ENCODE data around the gene TENM4.
A peak's percentile ranks its signal among the peaks of the same experiment; 100 is the strongest.
"Not testable (repeated sequence)": the region's sequence is repeated elsewhere in the genome, so short reads cannot be mapped to it uniquely, and the experiment has no call there.

TENM4 gene

DNA sequence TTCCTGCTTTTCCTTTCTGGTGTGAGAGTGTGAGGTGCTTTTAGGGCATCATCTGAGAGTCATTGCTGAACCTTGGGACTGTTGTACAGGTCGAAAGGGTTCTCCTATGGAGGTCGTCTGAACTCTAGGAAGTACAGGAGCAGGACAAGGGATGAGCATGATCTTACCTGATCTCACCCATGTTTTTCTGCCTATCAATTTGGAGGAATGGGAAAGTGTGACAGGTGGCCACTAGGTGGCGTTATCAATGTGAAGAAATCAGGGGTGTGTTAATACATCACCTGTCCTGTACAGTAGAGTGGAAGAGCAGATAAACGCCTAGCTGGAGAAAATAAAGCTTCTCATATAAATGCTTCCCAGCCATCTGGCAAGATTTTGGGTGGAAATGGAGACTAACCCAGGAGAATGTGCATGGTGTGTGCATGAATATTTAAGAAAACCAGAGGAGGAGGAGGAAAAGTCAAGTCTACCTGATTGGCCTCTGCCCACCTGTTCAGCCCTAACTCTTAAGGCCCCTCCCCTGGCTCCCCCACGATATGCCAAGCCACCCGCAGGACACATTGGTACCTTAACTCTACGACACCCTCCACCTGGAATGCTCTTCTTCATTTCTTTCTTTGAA lies 794.2 kb downstream of the TENM4 start:
- Histone ChIP-seq H3K4me3 (ENCODE audit: low read depth in 1 of 2, low read length in 2 of 2) (no peak overlapping the region), H3K9me3 (ENCODE audit: control insufficient read depth in 1 of 2, low read length in 2 of 2) (no peaks in the 10 kb centered on the region), H3K27ac (ENCODE audit: low read depth, low read length) (no peak overlapping the region), H3K9ac (ENCODE audit: low read depth in 1 of 2, low read length in 2 of 2) (no peak overlapping the region), H3K36me3 (ENCODE audit: control insufficient read depth in 1 of 2, insufficient read depth in 2 of 2, low read length in 2 of 2) (no peaks in the 10 kb centered on the region), H3K27me3 (ENCODE audit: control insufficient read depth in 1 of 2, insufficient read depth in 2 of 2, low read length in 2 of 2) (no peaks in the 10 kb centered on the region), H3K4me1 (ENCODE audit: control insufficient read depth in 1 of 2, insufficient read depth in 2 of 2, low read length in 2 of 2) (no peaks in the 10 kb centered on the region)

DNA sequence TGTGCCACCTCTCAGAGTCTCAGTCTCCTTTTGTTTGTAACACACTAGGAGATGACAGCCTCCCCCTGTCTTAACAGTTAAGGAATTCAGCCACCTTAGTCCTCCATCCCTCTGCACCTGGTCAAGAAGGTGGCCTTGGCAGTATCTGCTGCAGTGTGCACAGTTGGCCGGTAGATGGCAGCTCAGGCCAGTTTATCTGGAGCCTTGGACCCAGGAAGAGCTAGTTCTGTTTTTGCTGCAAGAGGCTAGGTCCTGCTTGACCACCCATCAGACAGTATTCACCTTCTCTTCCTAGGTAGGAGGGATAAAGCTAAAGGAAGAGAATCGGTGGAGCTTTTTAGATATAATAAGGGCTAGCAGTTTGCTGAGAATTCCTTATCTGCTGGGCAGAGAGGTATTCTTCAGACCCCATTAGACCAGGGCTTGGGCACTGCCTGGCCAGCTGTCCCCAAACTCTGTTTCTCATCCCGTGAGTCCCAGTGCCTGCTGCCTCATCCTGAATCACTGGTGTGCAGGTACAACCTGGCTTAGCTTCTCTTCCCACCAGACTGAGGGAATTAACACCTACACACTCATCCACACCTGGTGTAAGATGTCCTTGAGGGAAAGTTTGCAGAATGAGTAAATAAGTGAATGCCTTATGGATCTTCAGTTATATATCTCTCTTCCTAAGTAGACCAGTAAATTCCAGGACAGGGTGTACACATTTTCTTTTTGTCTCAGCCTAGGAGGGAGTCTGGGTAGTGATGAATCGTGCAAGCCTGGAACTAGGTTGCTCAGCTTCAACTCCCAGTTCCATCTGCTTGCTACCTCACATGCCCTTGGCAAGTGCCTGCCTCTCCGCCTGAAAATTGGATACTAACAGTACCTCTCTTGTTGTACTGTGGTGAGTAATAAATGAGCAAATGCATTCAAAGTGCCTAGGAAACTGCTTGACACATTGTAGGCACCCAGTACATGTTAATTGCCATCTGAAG lies 795.3 kb downstream of the TENM4 start:
- peak overlapping the region in 1 of 2 donors; percentile 24 for H3K4me3 ChIP-seq (ENCODE audit: low read depth in 1 of 2, low read length in 2 of 2)
- no peak overlapping the region for H3K9ac ChIP-seq (ENCODE audit: low read depth in 1 of 2, low read length in 2 of 2)
- H3K27me3 ChIP-seq (ENCODE audit: control insufficient read depth in 1 of 2, insufficient read depth in 2 of 2, low read length in 2 of 2) = no peaks in the 10 kb centered on the region
- H3K36me3 ChIP-seq (ENCODE audit: control insufficient read depth in 1 of 2, insufficient read depth in 2 of 2, low read length in 2 of 2) = no peaks in the 10 kb centered on the region
- no peaks in the 10 kb centered on the region for H3K9me3 ChIP-seq (ENCODE audit: control insufficient read depth in 1 of 2, low read length in 2 of 2)
- H3K4me1 ChIP-seq (ENCODE audit: control insufficient read depth in 1 of 2, insufficient read depth in 2 of 2, low read length in 2 of 2) = no peaks in the 10 kb centered on the region
- H3K27ac ChIP-seq (ENCODE audit: low read depth, low read length) = no peak overlapping the region

DNA sequence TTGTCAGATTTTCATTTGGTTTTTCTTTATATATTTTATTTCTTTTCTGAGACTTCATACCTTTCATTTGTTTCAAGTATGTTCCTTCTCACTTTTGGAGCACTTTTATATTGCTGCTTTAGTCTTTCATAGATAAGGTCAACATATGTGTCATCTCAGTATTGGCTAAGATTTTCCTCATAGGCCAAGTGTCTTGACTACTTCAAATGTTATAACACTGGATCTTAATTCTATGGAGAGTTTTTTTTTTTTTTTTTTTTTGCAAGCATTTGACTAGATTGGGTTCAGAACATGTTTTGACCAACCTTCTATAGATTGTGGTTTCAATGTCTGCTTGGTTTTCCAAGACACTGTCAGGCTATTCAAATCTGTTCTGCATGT lies 797.2 kb downstream of the TENM4 start:
- Histone ChIP-seq H3K27ac (ENCODE audit: low read depth, low read length) (no peak overlapping the region), H3K9ac (ENCODE audit: low read depth in 1 of 2, low read length in 2 of 2) (no peak overlapping the region), H3K4me1 (ENCODE audit: control insufficient read depth in 1 of 2, insufficient read depth in 2 of 2, low read length in 2 of 2) (no peaks in the 10 kb centered on the region), H3K4me3 (ENCODE audit: low read depth in 1 of 2, low read length in 2 of 2) (no peak overlapping the region), H3K27me3 (ENCODE audit: control insufficient read depth in 1 of 2, insufficient read depth in 2 of 2, low read length in 2 of 2) (no peaks in the 10 kb centered on the region), H3K36me3 (ENCODE audit: control insufficient read depth in 1 of 2, insufficient read depth in 2 of 2, low read length in 2 of 2) (no peaks in the 10 kb centered on the region), H3K9me3 (ENCODE audit: control insufficient read depth in 1 of 2, low read length in 2 of 2) (no peaks in the 10 kb centered on the region)

DNA sequence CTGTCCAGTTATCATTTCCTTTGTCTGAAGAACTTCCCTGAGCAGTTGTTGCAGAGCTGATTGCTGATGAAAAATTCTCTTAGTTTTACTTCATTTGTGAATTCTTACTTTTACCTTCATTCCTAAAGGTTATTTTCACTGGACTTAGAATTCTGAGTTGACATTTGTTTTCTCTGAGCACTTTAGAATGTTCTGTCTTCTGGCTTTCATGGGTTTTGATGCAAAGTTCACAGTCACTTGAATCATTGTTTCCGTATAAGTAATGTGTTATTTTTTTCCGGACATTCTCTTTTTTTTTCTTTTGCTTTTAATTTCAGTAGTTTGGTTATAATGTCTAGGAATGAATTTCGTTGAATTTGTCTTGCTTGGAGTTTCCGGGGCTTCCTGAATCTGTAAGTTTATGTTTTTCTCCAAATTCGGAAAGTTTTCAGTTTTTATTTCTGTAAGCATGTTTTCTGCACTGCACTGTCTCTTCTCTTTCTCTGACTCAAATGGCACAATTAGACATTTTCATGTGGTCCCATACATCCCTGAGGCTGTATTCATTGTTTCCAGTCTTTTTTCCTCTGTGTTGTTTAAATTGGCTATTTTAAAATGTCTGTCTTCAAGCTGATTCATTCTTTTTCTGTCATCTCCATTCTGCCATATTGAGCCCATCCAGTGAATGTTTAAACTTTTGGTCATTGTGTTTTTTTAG lies 797.7 kb downstream of the TENM4 start:
- Histone ChIP-seq H3K4me3 (ENCODE audit: low read depth in 1 of 2, low read length in 2 of 2) (no peak overlapping the region), H3K4me1 (ENCODE audit: control insufficient read depth in 1 of 2, insufficient read depth in 2 of 2, low read length in 2 of 2) (no peaks in the 10 kb centered on the region), H3K9me3 (ENCODE audit: control insufficient read depth in 1 of 2, low read length in 2 of 2) (no peaks in the 10 kb centered on the region), H3K9ac (ENCODE audit: low read depth in 1 of 2, low read length in 2 of 2) (no peak overlapping the region), H3K27me3 (ENCODE audit: control insufficient read depth in 1 of 2, insufficient read depth in 2 of 2, low read length in 2 of 2) (no peaks in the 10 kb centered on the region), H3K36me3 (ENCODE audit: control insufficient read depth in 1 of 2, insufficient read depth in 2 of 2, low read length in 2 of 2) (no peaks in the 10 kb centered on the region), H3K27ac (ENCODE audit: low read depth, low read length) (no peak overlapping the region)

DNA sequence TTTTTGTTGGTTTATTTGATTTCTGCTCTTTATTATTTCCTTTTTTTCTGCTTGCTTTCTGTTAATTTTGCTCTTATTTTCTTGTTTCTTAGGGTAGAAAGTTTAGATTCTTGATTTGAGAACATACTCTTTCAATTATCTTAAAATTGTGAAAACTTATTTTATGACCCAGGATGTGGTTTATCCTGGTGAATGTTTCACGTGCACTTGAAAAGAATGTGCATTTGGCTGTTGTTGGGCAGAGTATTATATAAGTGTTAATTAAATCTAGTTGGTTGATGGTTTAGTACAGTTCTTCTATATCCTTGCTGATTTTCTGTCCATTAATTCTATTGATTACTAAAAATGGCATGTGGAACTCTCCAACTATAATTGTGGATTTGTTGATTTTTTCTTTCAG lies 799.3 kb downstream of the TENM4 start:
- no peak overlapping the region for H3K27ac ChIP-seq (ENCODE audit: low read depth, low read length)
- no peaks in the 10 kb centered on the region for H3K9me3 ChIP-seq (ENCODE audit: control insufficient read depth in 1 of 2, low read length in 2 of 2)
- no peak overlapping the region for H3K4me3 ChIP-seq (ENCODE audit: low read depth in 1 of 2, low read length in 2 of 2)
- H3K27me3 ChIP-seq (ENCODE audit: control insufficient read depth in 1 of 2, insufficient read depth in 2 of 2, low read length in 2 of 2) = no peaks in the 10 kb centered on the region
- H3K9ac ChIP-seq (ENCODE audit: low read depth in 1 of 2, low read length in 2 of 2) = no peak overlapping the region
- H3K36me3 ChIP-seq (ENCODE audit: control insufficient read depth in 1 of 2, insufficient read depth in 2 of 2, low read length in 2 of 2) = no peaks in the 10 kb centered on the region
- no peaks in the 10 kb centered on the region for H3K4me1 ChIP-seq (ENCODE audit: control insufficient read depth in 1 of 2, insufficient read depth in 2 of 2, low read length in 2 of 2)

DNA sequence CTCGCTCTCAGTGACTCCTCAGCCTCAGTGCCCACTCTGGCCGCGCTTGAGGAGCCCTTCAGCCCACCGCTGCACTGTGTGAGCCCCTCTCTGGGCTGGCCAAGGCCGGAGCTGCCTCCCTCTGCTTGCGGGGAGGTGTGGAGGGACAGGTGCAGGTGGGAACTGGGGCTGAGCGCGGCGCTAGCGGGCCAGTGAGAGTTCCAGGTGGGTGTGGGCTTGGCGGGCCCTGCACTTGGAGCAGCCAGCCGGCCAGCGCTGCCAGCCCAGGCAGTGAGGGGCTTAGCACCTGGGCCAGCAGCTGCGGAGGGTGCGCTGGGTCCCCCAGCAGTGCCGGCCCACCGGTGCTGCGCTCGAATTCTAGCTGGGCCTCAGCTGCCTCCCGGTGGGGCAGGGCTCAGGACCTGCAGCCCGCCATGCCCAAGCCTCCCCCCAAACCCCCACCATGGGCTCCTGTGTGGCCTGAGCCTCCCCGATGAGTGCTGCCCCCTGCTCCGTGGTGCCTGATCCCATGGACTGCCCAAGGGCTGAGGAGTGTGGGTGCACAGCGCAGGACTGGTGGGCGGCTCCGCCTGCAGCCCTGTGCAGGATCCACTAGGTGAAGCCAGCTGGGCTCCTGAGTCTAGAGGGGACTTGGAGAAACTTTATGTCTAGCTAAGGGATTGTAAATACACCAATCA lies 802.0 kb downstream of the TENM4 start:
- Histone ChIP-seq H3K4me1 (ENCODE audit: control insufficient read depth in 1 of 2, insufficient read depth in 2 of 2, low read length in 2 of 2) (no peaks in the 10 kb centered on the region), H3K4me3 (ENCODE audit: low read depth in 1 of 2, low read length in 2 of 2) (no peak overlapping the region), H3K27me3 (ENCODE audit: control insufficient read depth in 1 of 2, insufficient read depth in 2 of 2, low read length in 2 of 2) (no peaks in the 10 kb centered on the region), H3K36me3 (ENCODE audit: control insufficient read depth in 1 of 2, insufficient read depth in 2 of 2, low read length in 2 of 2) (no peaks in the 10 kb centered on the region), H3K9ac (ENCODE audit: low read depth in 1 of 2, low read length in 2 of 2) (no peak overlapping the region), H3K9me3 (ENCODE audit: control insufficient read depth in 1 of 2, low read length in 2 of 2) (no peaks in the 10 kb centered on the region), H3K27ac (ENCODE audit: low read depth, low read length) (no peak overlapping the region)

DNA sequence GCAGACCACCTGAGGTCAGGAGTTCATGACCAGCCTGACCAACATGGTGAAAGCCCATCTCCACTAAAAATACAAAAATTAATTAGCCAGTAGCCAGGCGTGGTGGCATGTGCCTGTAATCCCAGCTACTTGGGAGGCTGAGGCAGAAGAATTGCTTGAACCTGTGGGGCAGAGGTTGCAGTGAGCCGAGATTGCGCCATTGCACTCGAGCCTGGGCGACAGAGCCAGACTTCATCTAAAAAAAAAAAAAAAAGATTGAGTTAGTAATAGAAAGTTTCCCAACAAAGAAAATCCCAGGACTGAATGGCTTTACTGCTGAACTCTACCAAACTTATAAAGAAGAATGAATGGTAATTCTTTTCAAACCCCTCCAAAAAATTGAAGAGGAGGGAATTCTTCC lies 803.3 kb downstream of the TENM4 start:
- H3K9me3 ChIP-seq (ENCODE audit: control insufficient read depth in 1 of 2, low read length in 2 of 2); H3K4me1 ChIP-seq (ENCODE audit: control insufficient read depth in 1 of 2, insufficient read depth in 2 of 2, low read length in 2 of 2); H3K36me3 ChIP-seq (ENCODE audit: control insufficient read depth in 1 of 2, insufficient read depth in 2 of 2, low read length in 2 of 2); H3K27me3 ChIP-seq (ENCODE audit: control insufficient read depth in 1 of 2, insufficient read depth in 2 of 2, low read length in 2 of 2); H3K4me3 ChIP-seq (ENCODE audit: low read depth in 1 of 2, low read length in 2 of 2); H3K9ac ChIP-seq (ENCODE audit: low read depth in 1 of 2, low read length in 2 of 2); H3K27ac ChIP-seq (ENCODE audit: low read depth, low read length): not testable (repeated sequence)

DNA sequence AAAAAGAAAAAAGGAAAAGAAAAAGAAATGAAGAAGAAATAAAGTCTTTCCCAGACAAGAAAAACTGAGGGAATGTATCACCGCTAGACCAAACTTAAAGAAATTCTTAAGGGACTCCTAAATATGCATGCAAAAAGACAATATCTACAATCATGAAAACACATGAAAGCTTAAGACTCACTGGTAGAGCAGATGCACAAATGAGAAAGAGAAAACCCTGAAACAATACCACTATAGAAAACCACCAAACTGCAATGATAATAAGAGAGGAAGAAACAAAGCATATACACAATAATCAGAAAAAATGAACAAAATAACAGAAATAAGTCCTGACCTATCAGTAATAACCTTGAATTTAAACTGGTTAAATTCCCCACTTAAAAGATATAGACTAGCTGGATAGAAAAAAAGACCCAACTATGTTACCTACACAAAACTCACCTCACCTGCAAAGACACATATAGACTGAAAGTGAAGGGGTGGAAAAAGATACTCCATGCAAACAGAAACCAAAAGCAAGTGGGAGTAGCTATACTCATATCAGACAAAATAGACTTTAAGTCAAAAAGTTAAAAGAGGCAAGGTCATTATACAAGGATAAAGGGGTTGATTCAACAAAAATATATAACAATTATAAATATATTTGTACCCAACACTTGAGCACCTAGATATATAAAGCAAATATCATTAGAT lies 804.9 kb downstream of the TENM4 start:
- no peaks in the 10 kb centered on the region for H3K9me3 ChIP-seq (ENCODE audit: control insufficient read depth in 1 of 2, low read length in 2 of 2)
- H3K27ac ChIP-seq (ENCODE audit: low read depth, low read length) = no peak overlapping the region
- H3K9ac ChIP-seq (ENCODE audit: low read depth in 1 of 2, low read length in 2 of 2) = no peak overlapping the region
- no peaks in the 10 kb centered on the region for H3K27me3 ChIP-seq (ENCODE audit: control insufficient read depth in 1 of 2, insufficient read depth in 2 of 2, low read length in 2 of 2)
- H3K4me1 ChIP-seq (ENCODE audit: control insufficient read depth in 1 of 2, insufficient read depth in 2 of 2, low read length in 2 of 2) = no peaks in the 10 kb centered on the region
- H3K36me3 ChIP-seq (ENCODE audit: control insufficient read depth in 1 of 2, insufficient read depth in 2 of 2, low read length in 2 of 2) = no peaks in the 10 kb centered on the region
- H3K4me3 ChIP-seq (ENCODE audit: low read depth in 1 of 2, low read length in 2 of 2) = no peak overlapping the region

DNA sequence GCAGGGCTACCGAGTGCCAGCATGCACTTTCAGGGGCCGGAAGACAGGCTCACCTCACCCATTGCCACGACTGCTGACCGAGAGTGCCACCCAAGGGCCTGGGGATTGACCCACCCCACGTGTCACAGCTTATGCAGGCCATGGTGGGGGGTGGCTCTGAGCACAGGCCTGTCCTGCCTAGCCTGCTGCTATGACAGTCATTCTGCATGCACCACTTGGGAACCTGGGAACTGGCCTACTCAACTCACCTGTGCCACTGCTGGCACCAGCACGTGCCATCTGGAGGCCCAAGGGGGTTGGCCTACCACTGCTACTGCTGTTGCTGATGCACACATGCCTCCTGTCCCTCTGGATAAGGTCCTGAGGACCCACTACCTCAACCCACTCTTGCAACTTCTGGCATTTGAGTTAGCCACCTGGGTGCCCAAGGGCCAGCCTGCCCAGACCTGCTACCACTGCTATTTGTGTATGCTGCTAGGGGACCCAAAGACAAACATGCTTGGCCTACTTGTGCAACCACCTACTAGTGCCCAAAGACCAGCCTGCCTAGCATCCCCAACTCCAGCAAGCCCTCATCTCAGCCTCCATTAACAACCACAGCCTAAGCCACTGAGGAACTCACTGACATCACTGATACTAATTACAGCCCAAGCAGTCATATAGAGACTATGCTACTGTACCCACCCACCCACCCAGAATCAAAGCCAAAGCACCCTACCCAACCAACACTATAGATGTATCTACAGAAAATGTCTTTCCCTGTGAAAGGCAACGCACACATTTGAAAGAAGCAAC lies 807.1 kb downstream of the TENM4 start:
- no peak overlapping the region for H3K9ac ChIP-seq (ENCODE audit: low read depth in 1 of 2, low read length in 2 of 2)
- no peaks in the 10 kb centered on the region for H3K36me3 ChIP-seq (ENCODE audit: control insufficient read depth in 1 of 2, insufficient read depth in 2 of 2, low read length in 2 of 2)
- no peak overlapping the region for H3K27ac ChIP-seq (ENCODE audit: low read depth, low read length)
- no peaks in the 10 kb centered on the region for H3K4me1 ChIP-seq (ENCODE audit: control insufficient read depth in 1 of 2, insufficient read depth in 2 of 2, low read length in 2 of 2)
- no peak overlapping the region for H3K4me3 ChIP-seq (ENCODE audit: low read depth in 1 of 2, low read length in 2 of 2)
- peaks cover 5 to 11% of the 10 kb centered on the region in 2 donors for H3K9me3 ChIP-seq (ENCODE audit: control insufficient read depth in 1 of 2, low read length in 2 of 2)
- H3K27me3 ChIP-seq (ENCODE audit: control insufficient read depth in 1 of 2, insufficient read depth in 2 of 2, low read length in 2 of 2) = no peaks in the 10 kb centered on the region

All from duodenal mucosa (tissue), 2 donors.